K562 (cell line): Measurements from ENCODE around the gene IPPK. TPM values are rescaled to one million over a fixed set of nuclear protein-coding genes. Genes with fewer than 3 reads are reported as not detected.

Experiments
- ATAC-seq: fragments of 200-7000 bp; cut with Tn5 transposase; 3 replicates; pipeline ENCODE4 v1.9.1; 2020; ENCODE audit warnings: moderate library complexity
- BruUV-seq: library from RNA; stranded (reverse); fragments of 400-500 nt; replicated peaks from 2 replicates; lab custom pipeline; 2021; lab: Mats Ljungman, UMichigan
- CTCF ChIA-PET: fragments of 300-600 bp; formaldehyde crosslinking; extraction: SDS; loops from one replicate; lab custom pipeline; 2021; ENCODE audit warnings: low intra/inter-chr PET ratio; lab: Yijun Ruan, JAX
- POLR2A ChIA-PET: fragments of 300-600, 350-650 bp; sonication (Branson Sonifier 250); formaldehyde crosslinking; extraction: SDS; loops from one replicate; lab custom pipeline; 2021; ENCODE audit warnings: antibody characterized with exemption, inconsistent platforms; lab: Yijun Ruan, JAX
- DNase-seq, 4 experiments: peaks; one replicate each; pipeline versions ENCODE4 v3.0.0 to v3.0.0-alpha.2; 2011 to 2018; ENCODE audit warnings: low spot score in 3 of 4, mixed read lengths in 3 of 4; ENCODE audit errors: extremely low read depth in 1 of 4
- FAIRE-seq: peaks from 2 replicates; lab custom pipeline; 2011; peaks lifted over from hg19 to GRCh38; lab: Jason Lieb, UNC
- H2AFZ ChIP-seq: 2 replicates; pipeline ENCODE4 v1.6.0; 2011; ENCODE audit warnings: low read depth, low read length, control low read depth, inconsistent platforms
- H3K27ac ChIP-seq: fragments of 200-600 bp; 3 replicates; pipeline ENCODE4 v1.8.0; 2011; ENCODE audit warnings: low read depth, mild to moderate bottlenecking, control low read depth, inconsistent platforms, low read length, moderate library complexity, mixed read lengths; ENCODE audit errors: extremely low read depth
- H3K27me3 ChIP-seq, 2 experiments: fragments of 300-600 bp in 1 of 2; 2 replicates in 1 of 2; 3 replicates in 1 of 2; pipeline versions ENCODE4 v1.6.0 to v1.8.0; 2011; ENCODE audit warnings: inconsistent platforms in 2 of 2, low read length in 2 of 2, mild to moderate bottlenecking in 1 of 2, mixed read lengths in 1 of 2, moderate library complexity in 1 of 2; ENCODE audit not compliant: control insufficient read depth in 2 of 2, insufficient read depth in 2 of 2
- H3K36me3 ChIP-seq: fragments of 300-600 bp; 3 replicates; pipeline ENCODE4 v1.8.0; 2011; ENCODE audit warnings: mild to moderate bottlenecking, low read length, inconsistent platforms; ENCODE audit not compliant: control insufficient read depth, insufficient read depth
- H3K4me1 ChIP-seq, 2 experiments: fragments of 200-600 bp in 1 of 2; replicated peaks in 1 of 2; 2 replicates in 1 of 2; 3 replicates in 1 of 2; pipeline versions ENCODE4 v1.5.1 to v1.8.0; 2011; ENCODE audit warnings: inconsistent platforms in 2 of 2, low read length in 2 of 2, mild to moderate bottlenecking in 1 of 2, mixed read lengths in 1 of 2, moderate library complexity in 1 of 2; ENCODE audit not compliant: control insufficient read depth in 2 of 2, insufficient read depth in 2 of 2
- H3K4me2 ChIP-seq: 2 replicates; pipeline ENCODE4 v1.6.1; 2011; ENCODE audit warnings: low read length, control low read depth, inconsistent platforms, mixed read lengths; ENCODE audit not compliant: insufficient read depth
- H3K4me3 ChIP-seq: fragments of 200-600 bp; sonication (generic), shearing (Covaris generic); 2 replicates; pipeline ENCODE4 v1.5.1; 2016; ENCODE audit warnings: control low read depth, inconsistent platforms
- H3K79me2 ChIP-seq: fragments of 200-600 bp; 3 replicates; pipeline ENCODE4 v1.8.0; 2011; ENCODE audit warnings: low read length, inconsistent platforms; ENCODE audit not compliant: control insufficient read depth, insufficient read depth
- H3K9ac ChIP-seq, 2 experiments: 2 replicates each; pipeline versions ENCODE4 v1.6.0 to v1.6.1; 2011; ENCODE audit warnings: low read depth in 2 of 2, low read length in 2 of 2, control low read depth in 1 of 2, inconsistent platforms in 1 of 2, mild to moderate bottlenecking in 1 of 2, mixed read lengths in 1 of 2; ENCODE audit not compliant: insufficient read depth in 1 of 2
- H3K9me1 ChIP-seq: one replicate; pipeline ENCODE4 v1.6.0; 2011; ENCODE audit warnings: inconsistent platforms, mild to moderate bottlenecking, low read length, moderate library complexity; ENCODE audit not compliant: control insufficient read depth, insufficient read depth
- H3K9me3 ChIP-seq: replicated peaks from 2 replicates; pipeline ENCODE4 v1.5.1; 2011; ENCODE audit warnings: low read depth, low read length, inconsistent platforms; ENCODE audit not compliant: control insufficient read depth, insufficient read depth
- H4K20me1 ChIP-seq: replicated peaks from 2 replicates; pipeline ENCODE4 v1.6.1; 2011; ENCODE audit warnings: low read length, inconsistent platforms, mixed read lengths; ENCODE audit not compliant: control insufficient read depth, insufficient read depth
- ARHGAP35 ChIP-seq: fragments of 450-650 bp; IDR thresholded peaks from 2 replicates; pipeline ENCODE4 v1.6.1; 2018; ENCODE audit not compliant: partially characterized antibody
- KAT8 ChIP-seq: fragments of 450-650 bp; IDR thresholded peaks from 2 replicates; pipeline ENCODE4 v1.6.1; 2016; ENCODE audit warnings: low read depth, mild to moderate bottlenecking
- NFXL1 ChIP-seq: fragments of 450-650 bp; formaldehyde crosslinking; IDR thresholded peaks from 2 replicates; pipeline ENCODE4 v1.4.0; 2021; ENCODE audit warnings: mild to moderate bottlenecking
- RBM17 ChIP-seq: fragments of 200-400 bp; formaldehyde crosslinking; IDR thresholded peaks from 2 replicates; pipeline ENCODE4 v1.6.1; 2017; ENCODE audit warnings: low read depth, mild to moderate bottlenecking, low read length, borderline replicate concordance
- SMARCB1 ChIP-seq: IDR thresholded peaks from 2 replicates; pipeline ENCODE4 v1.6.1; 2011; ENCODE audit warnings: improper control_type of control experiment, low read depth; ENCODE audit not compliant: insufficient read length
- YBX1 ChIP-seq: fragments of 450-650 bp; IDR thresholded peaks from 2 replicates; pipeline ENCODE4 v1.7.1; 2016; ENCODE audit warnings: mild to moderate bottlenecking
- ZNF140 ChIP-seq: fragments of 250-450 bp; sonication (Bioruptor Pico); IDR thresholded peaks from 2 replicates; pipeline ENCODE4 v1.8.0; 2021; ENCODE audit warnings: moderate library complexity, mild to moderate bottlenecking, inconsistent platforms
- ZSCAN32 ChIP-seq: fragments of 450-650 bp; formaldehyde crosslinking; IDR thresholded peaks from 2 replicates; pipeline ENCODE4 v1.4.0; 2020; ENCODE audit warnings: mild to moderate bottlenecking, moderate library complexity
- WGBS: fragments of 100-300 bp; shearing (Covaris generic); methylation state at CpG from one replicate; pipeline ENCODE4 v1.1.6; 2016; ENCODE audit warnings: low coverage, mixed read lengths; ENCODE audit not compliant: insufficient coverage; ENCODE audit errors: missing lambda C conversion rate; 5-methylcytosine and 5-hydroxymethylcytosine counted together
- in situ Hi-C: fragments of 300-500 bp; cut with MboI; formaldehyde crosslinking; loops from 4 replicates; pipeline ENCODE4 v1.15.0; 2018; ENCODE audit warnings: inconsistent platforms, mixed read lengths
- intact Hi-C: fragments of 100-400 bp; cut with micrococcal nuclease; formaldehyde crosslinking; loops from 2 replicates; pipeline ENCODE4 v1.14.2; 2022
- polyA plus RNA-seq, 8 experiments: library from polyadenylated mRNA; depleted of rRNA in 4 of 8; stranded (reverse) in 5 of 8; unstranded in 3 of 8; fragments of >200 nt; fragmentation: Nextera tagmentation in 2 of 8; fragmentation: Illumina TruSeq in 1 of 8; extraction: Ambion mirVana in 2 of 8; extraction: Trizol in 1 of 8; gene quantifications; 2 replicates each; pipeline versions ENCODE4 v1.2.1 to v1.2.3, GENCODE V29; 2011 to 2014; ENCODE audit warnings: inconsistent platforms in 1 of 8, missing spikeins in 1 of 8
- total RNA-seq, 7 experiments: library from RNA; depleted of rRNA in 6 of 7; stranded (reverse); fragments of >200 nt in 6 of 7; fragmentation: Illumina TruSeq in 2 of 7; extraction: Trizol in 2 of 7; gene quantifications; 2 replicates each; pipeline versions ENCODE4 v1.2.1 to v1.2.3, GENCODE V29; 2011 to 2021; ENCODE audit warnings: low replicate concordance in 1 of 7
- TF ChIP-seq, protein P1 (sequence below): fragments of 450-650 bp; IDR thresholded peaks from 2 replicates; pipeline ENCODE4 v1.6.1; 2016; ENCODE audit warnings: mild to moderate bottlenecking, moderate library complexity
- TF ChIP-seq, protein P2 (sequence below): fragments of 200-400 bp; formaldehyde crosslinking; IDR thresholded peaks from 2 replicates; pipeline ENCODE4 v1.6.1; 2017; ENCODE audit warnings: mild to moderate bottlenecking, low read depth, low read length, moderate library complexity

IPPK gene
- total and polyA plus RNA-seq, 9 of the 15 experiments (the other 6 are each of a cell fraction or from before 2014, with no cell fraction given) = 3.1 to 22.2 (median 11.2) TPM

DNA sequence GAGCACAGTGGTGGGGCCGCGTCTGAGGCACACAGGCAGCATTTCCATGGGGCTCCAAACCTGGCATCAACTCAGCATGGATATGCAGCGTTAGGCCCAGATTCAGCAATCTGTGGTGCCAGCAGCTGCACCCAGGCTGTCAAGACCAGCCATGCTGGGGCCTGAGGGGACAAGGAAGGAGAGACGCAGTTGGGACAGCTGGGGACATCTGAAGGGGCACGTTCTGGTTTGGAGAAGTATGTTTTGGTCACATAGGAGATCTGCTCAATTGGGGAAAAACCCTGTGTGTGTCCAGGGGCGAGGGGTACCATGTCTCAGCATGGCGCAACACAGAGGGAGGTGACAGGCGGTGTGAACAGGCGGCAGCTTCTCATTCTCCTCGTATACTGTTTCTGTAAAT lies 67.5 kb downstream of the IPPK start:
- no peaks in the 10 kb centered on the region for H3K4me1 ChIP-seq
- BruUV-seq = no TSS peak
- H3K9ac ChIP-seq = no peak overlapping the region; a peak in 1 of 4 replicates
- no peaks in the 10 kb centered on the region for H3K27me3 ChIP-seq
- H3K36me3 ChIP-seq = no peaks in the 10 kb centered on the region
- DNase-seq (no peak), FAIRE-seq (no peak), ATAC-seq (no peak)
- no peaks in the 10 kb centered on the region; the same call in 1 of the 2 replicates for H3K9me3 ChIP-seq
- H3K27ac ChIP-seq = no peak overlapping the region
- WGBS = 53% methylated on average over 10 of the region's 10 CpGs
- H3K9me1 ChIP-seq = no peaks in the 10 kb centered on the region
- H3K79me2 ChIP-seq = no peaks in the 10 kb centered on the region
- H3K4me3 ChIP-seq = no peak overlapping the region
- POLR2A ChIA-PET = interaction anchor here (0.6 to 1.1 kb wide), 3 partner anchors 75 to 337 kb away, joined by 3 to 4 read pairs (median 3); no protein-coding TSS in a partner anchor
- H2AFZ ChIP-seq = no peak overlapping the region
- intact Hi-C loops (no loop called here), in situ Hi-C loops (no loop called here)
- H3K4me2 ChIP-seq = no peak overlapping the region
- CTCF ChIA-PET = no interaction called here
- H4K20me1 ChIP-seq = no peaks in the 10 kb centered on the region
- no peak for TF ChIP-seq ZNF140 (CRISPR knock-in tag)
- TF ChIP-seq RBM17 = no peak
- TF ChIP-seq NFXL1 (CRISPR knock-in tag) = no peak
- no peak for TF ChIP-seq KAT8
- TF ChIP-seq ARHGAP35 = no peak
- TF ChIP-seq, protein P1, sequence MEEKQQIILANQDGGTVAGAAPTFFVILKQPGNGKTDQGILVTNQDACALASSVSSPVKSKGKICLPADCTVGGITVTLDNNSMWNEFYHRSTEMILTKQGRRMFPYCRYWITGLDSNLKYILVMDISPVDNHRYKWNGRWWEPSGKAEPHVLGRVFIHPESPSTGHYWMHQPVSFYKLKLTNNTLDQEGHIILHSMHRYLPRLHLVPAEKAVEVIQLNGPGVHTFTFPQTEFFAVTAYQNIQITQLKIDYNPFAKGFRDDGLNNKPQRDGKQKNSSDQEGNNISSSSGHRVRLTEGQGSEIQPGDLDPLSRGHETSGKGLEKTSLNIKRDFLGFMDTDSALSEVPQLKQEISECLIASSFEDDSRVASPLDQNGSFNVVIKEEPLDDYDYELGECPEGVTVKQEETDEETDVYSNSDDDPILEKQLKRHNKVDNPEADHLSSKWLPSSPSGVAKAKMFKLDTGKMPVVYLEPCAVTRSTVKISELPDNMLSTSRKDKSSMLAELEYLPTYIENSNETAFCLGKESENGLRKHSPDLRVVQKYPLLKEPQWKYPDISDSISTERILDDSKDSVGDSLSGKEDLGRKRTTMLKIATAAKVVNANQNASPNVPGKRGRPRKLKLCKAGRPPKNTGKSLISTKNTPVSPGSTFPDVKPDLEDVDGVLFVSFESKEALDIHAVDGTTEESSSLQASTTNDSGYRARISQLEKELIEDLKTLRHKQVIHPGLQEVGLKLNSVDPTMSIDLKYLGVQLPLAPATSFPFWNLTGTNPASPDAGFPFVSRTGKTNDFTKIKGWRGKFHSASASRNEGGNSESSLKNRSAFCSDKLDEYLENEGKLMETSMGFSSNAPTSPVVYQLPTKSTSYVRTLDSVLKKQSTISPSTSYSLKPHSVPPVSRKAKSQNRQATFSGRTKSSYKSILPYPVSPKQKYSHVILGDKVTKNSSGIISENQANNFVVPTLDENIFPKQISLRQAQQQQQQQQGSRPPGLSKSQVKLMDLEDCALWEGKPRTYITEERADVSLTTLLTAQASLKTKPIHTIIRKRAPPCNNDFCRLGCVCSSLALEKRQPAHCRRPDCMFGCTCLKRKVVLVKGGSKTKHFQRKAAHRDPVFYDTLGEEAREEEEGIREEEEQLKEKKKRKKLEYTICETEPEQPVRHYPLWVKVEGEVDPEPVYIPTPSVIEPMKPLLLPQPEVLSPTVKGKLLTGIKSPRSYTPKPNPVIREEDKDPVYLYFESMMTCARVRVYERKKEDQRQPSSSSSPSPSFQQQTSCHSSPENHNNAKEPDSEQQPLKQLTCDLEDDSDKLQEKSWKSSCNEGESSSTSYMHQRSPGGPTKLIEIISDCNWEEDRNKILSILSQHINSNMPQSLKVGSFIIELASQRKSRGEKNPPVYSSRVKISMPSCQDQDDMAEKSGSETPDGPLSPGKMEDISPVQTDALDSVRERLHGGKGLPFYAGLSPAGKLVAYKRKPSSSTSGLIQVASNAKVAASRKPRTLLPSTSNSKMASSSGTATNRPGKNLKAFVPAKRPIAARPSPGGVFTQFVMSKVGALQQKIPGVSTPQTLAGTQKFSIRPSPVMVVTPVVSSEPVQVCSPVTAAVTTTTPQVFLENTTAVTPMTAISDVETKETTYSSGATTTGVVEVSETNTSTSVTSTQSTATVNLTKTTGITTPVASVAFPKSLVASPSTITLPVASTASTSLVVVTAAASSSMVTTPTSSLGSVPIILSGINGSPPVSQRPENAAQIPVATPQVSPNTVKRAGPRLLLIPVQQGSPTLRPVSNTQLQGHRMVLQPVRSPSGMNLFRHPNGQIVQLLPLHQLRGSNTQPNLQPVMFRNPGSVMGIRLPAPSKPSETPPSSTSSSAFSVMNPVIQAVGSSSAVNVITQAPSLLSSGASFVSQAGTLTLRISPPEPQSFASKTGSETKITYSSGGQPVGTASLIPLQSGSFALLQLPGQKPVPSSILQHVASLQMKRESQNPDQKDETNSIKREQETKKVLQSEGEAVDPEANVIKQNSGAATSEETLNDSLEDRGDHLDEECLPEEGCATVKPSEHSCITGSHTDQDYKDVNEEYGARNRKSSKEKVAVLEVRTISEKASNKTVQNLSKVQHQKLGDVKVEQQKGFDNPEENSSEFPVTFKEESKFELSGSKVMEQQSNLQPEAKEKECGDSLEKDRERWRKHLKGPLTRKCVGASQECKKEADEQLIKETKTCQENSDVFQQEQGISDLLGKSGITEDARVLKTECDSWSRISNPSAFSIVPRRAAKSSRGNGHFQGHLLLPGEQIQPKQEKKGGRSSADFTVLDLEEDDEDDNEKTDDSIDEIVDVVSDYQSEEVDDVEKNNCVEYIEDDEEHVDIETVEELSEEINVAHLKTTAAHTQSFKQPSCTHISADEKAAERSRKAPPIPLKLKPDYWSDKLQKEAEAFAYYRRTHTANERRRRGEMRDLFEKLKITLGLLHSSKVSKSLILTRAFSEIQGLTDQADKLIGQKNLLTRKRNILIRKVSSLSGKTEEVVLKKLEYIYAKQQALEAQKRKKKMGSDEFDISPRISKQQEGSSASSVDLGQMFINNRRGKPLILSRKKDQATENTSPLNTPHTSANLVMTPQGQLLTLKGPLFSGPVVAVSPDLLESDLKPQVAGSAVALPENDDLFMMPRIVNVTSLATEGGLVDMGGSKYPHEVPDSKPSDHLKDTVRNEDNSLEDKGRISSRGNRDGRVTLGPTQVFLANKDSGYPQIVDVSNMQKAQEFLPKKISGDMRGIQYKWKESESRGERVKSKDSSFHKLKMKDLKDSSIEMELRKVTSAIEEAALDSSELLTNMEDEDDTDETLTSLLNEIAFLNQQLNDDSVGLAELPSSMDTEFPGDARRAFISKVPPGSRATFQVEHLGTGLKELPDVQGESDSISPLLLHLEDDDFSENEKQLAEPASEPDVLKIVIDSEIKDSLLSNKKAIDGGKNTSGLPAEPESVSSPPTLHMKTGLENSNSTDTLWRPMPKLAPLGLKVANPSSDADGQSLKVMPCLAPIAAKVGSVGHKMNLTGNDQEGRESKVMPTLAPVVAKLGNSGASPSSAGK = no peak
- TF ChIP-seq, protein P2, sequence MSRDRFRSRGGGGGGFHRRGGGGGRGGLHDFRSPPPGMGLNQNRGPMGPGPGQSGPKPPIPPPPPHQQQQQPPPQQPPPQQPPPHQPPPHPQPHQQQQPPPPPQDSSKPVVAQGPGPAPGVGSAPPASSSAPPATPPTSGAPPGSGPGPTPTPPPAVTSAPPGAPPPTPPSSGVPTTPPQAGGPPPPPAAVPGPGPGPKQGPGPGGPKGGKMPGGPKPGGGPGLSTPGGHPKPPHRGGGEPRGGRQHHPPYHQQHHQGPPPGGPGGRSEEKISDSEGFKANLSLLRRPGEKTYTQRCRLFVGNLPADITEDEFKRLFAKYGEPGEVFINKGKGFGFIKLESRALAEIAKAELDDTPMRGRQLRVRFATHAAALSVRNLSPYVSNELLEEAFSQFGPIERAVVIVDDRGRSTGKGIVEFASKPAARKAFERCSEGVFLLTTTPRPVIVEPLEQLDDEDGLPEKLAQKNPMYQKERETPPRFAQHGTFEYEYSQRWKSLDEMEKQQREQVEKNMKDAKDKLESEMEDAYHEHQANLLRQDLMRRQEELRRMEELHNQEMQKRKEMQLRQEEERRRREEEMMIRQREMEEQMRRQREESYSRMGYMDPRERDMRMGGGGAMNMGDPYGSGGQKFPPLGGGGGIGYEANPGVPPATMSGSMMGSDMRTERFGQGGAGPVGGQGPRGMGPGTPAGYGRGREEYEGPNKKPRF = no peak
- TF ChIP-seq SMARCB1 = no peak
- TF ChIP-seq ZSCAN32 (CRISPR knock-in tag) = no peak
- no peak for TF ChIP-seq YBX1
